Measurements from ENCODE around the gene TMTC2.
A peak's percentile ranks its signal among the peaks of the same experiment; 100 is the strongest.

TMTC2 gene

GRCh38 chr12:82954572-82954971 is 267.9 kb downstream of the TMTC2 start:
- Histone ChIP-seq H3K4ac (ENCODE audit: low read depth, low read length) (no peak overlapping the region), H2BK5ac (ENCODE audit: low read depth, low read length, poor library complexity) (no peak overlapping the region), H3K36me3 (ENCODE audit: control insufficient read depth in 1 of 2, insufficient read depth in 2 of 2, low read length in 2 of 2) (no peaks in the 10 kb centered on the region), H3K18ac (ENCODE audit: low read length) (no peak overlapping the region), H3K4me2 (ENCODE audit: low read length) (no peak overlapping the region), H2AFZ (ENCODE audit: insufficient read depth, low read length, poor library complexity) (no peak overlapping the region), H3K23ac (ENCODE audit: low read length) (no peak overlapping the region), H3K9ac (ENCODE audit: low read length) (no peak overlapping the region), H4K91ac (ENCODE audit: low read depth, low read length) (no peak overlapping the region), H3K79me1 (ENCODE audit: low read length) (peaks cover 3% of the 10 kb centered on the region), H3K9me3 (ENCODE audit: insufficient read depth, low read depth, low read length) (no peaks in the 10 kb centered on the region), H3K4me1 (ENCODE audit: control insufficient read depth in 1 of 2, insufficient read depth in 2 of 2, low read length in 2 of 2) (peaks cover 0 to 7% of the 10 kb centered on the region in 2 experiments), H2BK12ac (ENCODE audit: low read length) (no peak overlapping the region), H4K12ac (ENCODE audit: low read depth, low read length) (no peak overlapping the region), H4K8ac (ENCODE audit: low read depth, low read length) (no peak overlapping the region), H3K27me3 (ENCODE audit: insufficient read depth, low read length) (no peaks in the 10 kb centered on the region), H3K27ac (ENCODE audit: low read depth, low read length) (peak overlapping the region; percentile 47), H2AK5ac (ENCODE audit: low read length) (no peak overlapping the region), H3K4me3 (ENCODE audit: low read depth, low read length) (no peak overlapping the region), H3K14ac (ENCODE audit: low read length) (no peak overlapping the region), H2BK120ac (ENCODE audit: insufficient read depth, low read length, poor library complexity) (peak overlapping the region; percentile 20), H3K79me2 (ENCODE audit: control insufficient read depth, insufficient read depth, low read length, poor library complexity) (no peaks in the 10 kb centered on the region)
- WGBS (ENCODE audit: extremely low coverage, insufficient coverage, insufficient read length) = no CpG with 5 or more reads among the region's 2 CpGs
- no peak for DNase-seq

DNA sequence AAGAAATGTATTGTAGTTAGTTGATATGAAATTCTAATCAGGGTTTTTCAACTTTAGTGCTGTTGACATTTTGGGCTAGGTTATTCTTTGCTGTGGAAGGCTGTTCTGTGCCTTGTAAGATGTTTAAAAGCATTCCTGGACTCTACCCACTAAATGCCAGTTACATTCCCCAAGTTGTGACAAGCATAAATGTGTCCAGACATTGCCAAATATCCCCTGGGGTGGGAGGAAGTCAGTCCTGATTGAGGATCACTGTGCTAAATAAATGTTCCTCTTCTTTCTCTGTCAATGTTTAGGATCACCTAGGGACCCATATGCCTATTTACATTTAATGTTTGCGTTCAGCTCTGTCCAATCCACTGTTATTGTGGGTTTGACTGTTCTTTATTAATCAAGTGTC is 268.3 kb downstream of the TMTC2 start:
- Histone ChIP-seq H2BK12ac (ENCODE audit: low read length) (no peak overlapping the region), H3K9ac (ENCODE audit: low read length) (no peak overlapping the region), H4K91ac (ENCODE audit: low read depth, low read length) (no peak overlapping the region), H4K8ac (ENCODE audit: low read depth, low read length) (no peak overlapping the region), H3K9me3 (ENCODE audit: insufficient read depth, low read depth, low read length) (no peaks in the 10 kb centered on the region), H3K4me1 (ENCODE audit: control insufficient read depth in 1 of 2, insufficient read depth in 2 of 2, low read length in 2 of 2) (peaks cover 0 to 7% of the 10 kb centered on the region in 2 experiments), H3K23ac (ENCODE audit: low read length) (no peak overlapping the region), H3K4ac (ENCODE audit: low read depth, low read length) (no peak overlapping the region), H3K4me2 (ENCODE audit: low read length) (no peak overlapping the region), H3K4me3 (ENCODE audit: low read depth, low read length) (no peak overlapping the region), H3K27me3 (ENCODE audit: insufficient read depth, low read length) (no peaks in the 10 kb centered on the region), H2AK5ac (ENCODE audit: low read length) (no peak overlapping the region), H3K18ac (ENCODE audit: low read length) (no peak overlapping the region), H2AFZ (ENCODE audit: insufficient read depth, low read length, poor library complexity) (no peak overlapping the region), H3K79me1 (ENCODE audit: low read length) (peaks cover 3% of the 10 kb centered on the region), H4K12ac (ENCODE audit: low read depth, low read length) (no peak overlapping the region), H2BK120ac (ENCODE audit: insufficient read depth, low read length, poor library complexity) (no peak overlapping the region), H2BK5ac (ENCODE audit: low read depth, low read length, poor library complexity) (no peak overlapping the region), H3K27ac (ENCODE audit: low read depth, low read length) (peak overlapping the region; percentile 21), H3K14ac (ENCODE audit: low read length) (no peak overlapping the region), H3K79me2 (ENCODE audit: control insufficient read depth, insufficient read depth, low read length, poor library complexity) (no peaks in the 10 kb centered on the region), H3K36me3 (ENCODE audit: control insufficient read depth in 1 of 2, insufficient read depth in 2 of 2, low read length in 2 of 2) (no peaks in the 10 kb centered on the region)
- no CpG with 5 or more reads among the region's 1 CpG for WGBS (ENCODE audit: extremely low coverage, insufficient coverage, insufficient read length)
- DNase-seq = peak in 1 of 2 donors; percentile 12

DNA sequence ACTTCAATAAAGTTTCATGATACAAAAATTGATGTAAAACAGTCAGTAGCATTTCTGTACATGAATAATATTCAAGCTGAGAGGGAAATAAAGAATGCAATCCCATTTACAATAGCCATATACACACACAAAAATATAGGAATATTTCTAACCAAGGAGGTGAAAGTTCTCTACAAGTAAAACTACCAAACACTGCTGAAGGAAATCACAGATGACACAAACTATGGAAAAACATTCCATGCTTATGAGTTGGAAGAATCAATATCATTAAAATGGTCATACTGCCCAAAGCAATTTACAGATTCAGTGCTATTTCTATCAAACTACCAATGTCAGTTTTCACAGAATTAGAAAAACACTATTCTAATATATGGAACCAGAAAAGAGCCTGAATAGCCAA is 272.3 kb downstream of the TMTC2 start:
- Histone ChIP-seq H3K79me1 (ENCODE audit: low read length) (peaks cover 5% of the 10 kb centered on the region), H3K4me2 (ENCODE audit: low read length) (no peak overlapping the region), H3K4me1 (ENCODE audit: control insufficient read depth in 1 of 2, insufficient read depth in 2 of 2, low read length in 2 of 2) (peaks cover 0 to 6% of the 10 kb centered on the region in 2 experiments), H3K27me3 (ENCODE audit: insufficient read depth, low read length) (no peaks in the 10 kb centered on the region), H2BK120ac (ENCODE audit: insufficient read depth, low read length, poor library complexity) (no peak overlapping the region), H2BK5ac (ENCODE audit: low read depth, low read length, poor library complexity) (no peak overlapping the region), H3K4me3 (ENCODE audit: low read depth, low read length) (no peak overlapping the region), H2BK12ac (ENCODE audit: low read length) (no peak overlapping the region), H2AK5ac (ENCODE audit: low read length) (no peak overlapping the region), H2AFZ (ENCODE audit: insufficient read depth, low read length, poor library complexity) (no peak overlapping the region), H3K4ac (ENCODE audit: low read depth, low read length) (no peak overlapping the region), H3K23ac (ENCODE audit: low read length) (no peak overlapping the region), H3K9ac (ENCODE audit: low read length) (no peak overlapping the region), H4K91ac (ENCODE audit: low read depth, low read length) (no peak overlapping the region), H3K14ac (ENCODE audit: low read length) (no peak overlapping the region), H3K36me3 (ENCODE audit: control insufficient read depth in 1 of 2, insufficient read depth in 2 of 2, low read length in 2 of 2) (no peaks in the 10 kb centered on the region), H3K27ac (ENCODE audit: low read depth, low read length) (no peak overlapping the region), H3K79me2 (ENCODE audit: control insufficient read depth, insufficient read depth, low read length, poor library complexity) (no peaks in the 10 kb centered on the region), H4K12ac (ENCODE audit: low read depth, low read length) (no peak overlapping the region), H3K18ac (ENCODE audit: low read length) (no peak overlapping the region), H3K9me3 (ENCODE audit: insufficient read depth, low read depth, low read length) (no peaks in the 10 kb centered on the region), H4K8ac (ENCODE audit: low read depth, low read length) (no peak overlapping the region)
- DNase-seq = no peak

DNA sequence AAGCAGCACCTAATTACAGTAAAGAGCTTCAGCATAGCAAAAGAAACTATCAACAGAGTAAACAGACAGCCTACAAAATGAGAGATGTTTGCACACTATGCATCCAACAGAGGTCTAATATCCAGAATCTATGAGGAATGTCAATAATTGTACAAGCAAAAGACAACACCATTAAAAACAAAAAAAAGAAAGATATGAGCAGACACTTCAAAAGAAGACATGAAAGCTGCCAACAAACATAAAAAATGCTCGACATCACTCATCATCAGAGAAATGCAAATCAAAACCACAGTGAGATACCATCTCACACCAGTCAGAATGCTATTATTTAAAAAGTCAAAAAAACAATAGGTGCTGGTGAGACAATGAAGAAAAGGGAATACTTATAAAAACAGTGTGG is 273.1 kb downstream of the TMTC2 start:
- Histone ChIP-seq H3K79me2 (ENCODE audit: control insufficient read depth, insufficient read depth, low read length, poor library complexity) (no peaks in the 10 kb centered on the region), H3K9ac (ENCODE audit: low read length) (no peak overlapping the region)

More for the DNA sequence above, 273.1 kb downstream of the TMTC2 start:
- Histone ChIP-seq H2AFZ (ENCODE audit: insufficient read depth, low read length, poor library complexity) (no peak overlapping the region), H3K9me3 (ENCODE audit: insufficient read depth, low read depth, low read length) (no peaks in the 10 kb centered on the region), H3K18ac (ENCODE audit: low read length) (no peak overlapping the region), H2BK5ac (ENCODE audit: low read depth, low read length, poor library complexity) (no peak overlapping the region), H3K4me3 (ENCODE audit: low read depth, low read length) (no peak overlapping the region), H2BK12ac (ENCODE audit: low read length) (no peak overlapping the region), H3K27ac (ENCODE audit: low read depth, low read length) (no peak overlapping the region), H3K27me3 (ENCODE audit: insufficient read depth, low read length) (no peaks in the 10 kb centered on the region), H3K4me1 (ENCODE audit: control insufficient read depth in 1 of 2, insufficient read depth in 2 of 2, low read length in 2 of 2) (peaks cover 0 to 6% of the 10 kb centered on the region in 2 experiments), H4K91ac (ENCODE audit: low read depth, low read length) (no peak overlapping the region), H3K4me2 (ENCODE audit: low read length) (no peak overlapping the region), H3K14ac (ENCODE audit: low read length) (no peak overlapping the region), H3K4ac (ENCODE audit: low read depth, low read length) (no peak overlapping the region), H4K8ac (ENCODE audit: low read depth, low read length) (no peak overlapping the region), H2BK120ac (ENCODE audit: insufficient read depth, low read length, poor library complexity) (no peak overlapping the region), H3K79me1 (ENCODE audit: low read length) (peaks cover 5% of the 10 kb centered on the region), H4K12ac (ENCODE audit: low read depth, low read length) (no peak overlapping the region), H3K23ac (ENCODE audit: low read length) (no peak overlapping the region), H3K36me3 (ENCODE audit: control insufficient read depth in 1 of 2, insufficient read depth in 2 of 2, low read length in 2 of 2) (no peaks in the 10 kb centered on the region), H2AK5ac (ENCODE audit: low read length) (no peak overlapping the region)
- DNase-seq = no peak
- no CpG with 5 or more reads among the region's 1 CpG for WGBS (ENCODE audit: extremely low coverage, insufficient coverage, insufficient read length)
